DOHH2 (cell line): ENCODE results near the gene THSD7A.

Source experiments
- EZH2phosphoT487 ChIP-seq: fragments of 200-600 bp; sonication (generic); IDR thresholded peaks from 2 replicates; pipeline ENCODE4 v1.6.1; 2017; ENCODE audit warnings: borderline replicate concordance, mild to moderate bottlenecking, antibody characterized with exemption, low read length, moderate library complexity, mixed read lengths
- TF ChIP-seq, protein P1 (sequence below): fragments of 200-600 bp; sonication (generic); IDR thresholded peaks from one replicate; pipeline ENCODE4 v1.5.1; 2014; ENCODE audit warnings: antibody characterized with exemption, mild to moderate bottlenecking, low read depth, low read length; ENCODE audit not compliant: poor library complexity, severe bottlenecking

DNA sequence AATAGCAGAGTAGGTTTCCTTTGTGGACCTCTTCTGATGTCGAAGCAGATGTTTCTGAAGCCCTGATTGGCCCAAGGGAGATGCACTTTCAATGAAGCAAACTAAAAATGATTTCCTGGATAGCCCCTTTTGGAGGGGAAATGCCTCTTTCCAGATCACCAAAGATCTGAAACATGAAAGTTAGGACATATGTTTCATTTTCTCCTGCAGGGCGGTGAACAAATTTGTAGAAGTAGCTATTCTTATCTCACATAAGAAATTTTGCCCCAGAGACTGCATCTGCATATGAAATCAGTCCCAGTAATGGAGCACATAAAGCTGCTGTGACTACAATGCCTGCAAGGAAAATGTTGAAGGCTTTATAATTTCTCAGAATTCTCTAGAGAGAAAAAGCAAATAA, 56.0 kb downstream of the THSD7A start:
- TF ChIP-seq, protein P1, sequence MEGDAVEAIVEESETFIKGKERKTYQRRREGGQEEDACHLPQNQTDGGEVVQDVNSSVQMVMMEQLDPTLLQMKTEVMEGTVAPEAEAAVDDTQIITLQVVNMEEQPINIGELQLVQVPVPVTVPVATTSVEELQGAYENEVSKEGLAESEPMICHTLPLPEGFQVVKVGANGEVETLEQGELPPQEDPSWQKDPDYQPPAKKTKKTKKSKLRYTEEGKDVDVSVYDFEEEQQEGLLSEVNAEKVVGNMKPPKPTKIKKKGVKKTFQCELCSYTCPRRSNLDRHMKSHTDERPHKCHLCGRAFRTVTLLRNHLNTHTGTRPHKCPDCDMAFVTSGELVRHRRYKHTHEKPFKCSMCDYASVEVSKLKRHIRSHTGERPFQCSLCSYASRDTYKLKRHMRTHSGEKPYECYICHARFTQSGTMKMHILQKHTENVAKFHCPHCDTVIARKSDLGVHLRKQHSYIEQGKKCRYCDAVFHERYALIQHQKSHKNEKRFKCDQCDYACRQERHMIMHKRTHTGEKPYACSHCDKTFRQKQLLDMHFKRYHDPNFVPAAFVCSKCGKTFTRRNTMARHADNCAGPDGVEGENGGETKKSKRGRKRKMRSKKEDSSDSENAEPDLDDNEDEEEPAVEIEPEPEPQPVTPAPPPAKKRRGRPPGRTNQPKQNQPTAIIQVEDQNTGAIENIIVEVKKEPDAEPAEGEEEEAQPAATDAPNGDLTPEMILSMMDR = no peak
- no peak for TF ChIP-seq EZH2phosphoT487
